ENCODE measurements around the gene RPS19. TPM values are rescaled to one million over a fixed set of nuclear protein-coding genes. Genes with fewer than 3 reads are reported as not detected.

Gene RPS19
- total RNA-seq, 1 experiment from 2014 or later: 3,297 TPM

- Histone ChIP-seq H3K4me3 (ENCODE audit: low read depth, low read length) (no peak overlapping the region), H3K4me1 (no peaks in the 10 kb centered on the region), H3K9me3 (no peaks in the 10 kb centered on the region), H3K27me3 (replicated peaks; ENCODE audit: control insufficient read depth, insufficient read depth, low read length) (no peaks in the 10 kb centered on the region), H3K36me3 (ENCODE audit: control insufficient read depth, insufficient read depth, low read length) (no peaks in the 10 kb centered on the region)
- no peak for DNase-seq
- CTCF ChIA-PET: no interaction called here
- BruUV-seq (replicated peaks): no TSS peak
- no peaks in the 10 kb centered on the region for H3K9me3 Mint-ChIP-seq (ENCODE audit: unreplicated experiment)
- TF ChIP-seq CTCF (IDR thresholded peaks at IDR 0.05; ENCODE audit: insufficient read depth in 1 of 2, low read depth in 1 of 2, low read length in 1 of 2, severe bottlenecking in 1 of 2, unreplicated experiment in 1 of 2): no peak
- POLR2A ChIA-PET: no interaction called here
- no peaks in the 10 kb centered on the region for H3K36me3 Mint-ChIP-seq (ENCODE audit: insufficient read depth, unreplicated experiment)
- H3K4me3 Mint-ChIP-seq (ENCODE audit: unreplicated experiment): no peak overlapping the region
- H3K4me1 Mint-ChIP-seq (ENCODE audit: low read depth, unreplicated experiment): no peaks in the 10 kb centered on the region
- peaks cover 24% of the 10 kb centered on the region for H3K27me3 Mint-ChIP-seq (ENCODE audit: insufficient read depth, unreplicated experiment)
- H3K27ac Mint-ChIP-seq (ENCODE audit: unreplicated experiment): no peak overlapping the region
- intact Hi-C loops (cut with micrococcal nuclease; ENCODE audit: unreplicated experiment): no loop called here
Measured at GRCh38 chr19:41851456-41851855, 8.6 kb upstream of the RPS19 start.

GRCh38 chr19:41853344-41853743 is 6.7 kb upstream of the RPS19 start:
- TF ChIP-seq CTCF (IDR thresholded peaks at IDR 0.05; ENCODE audit: insufficient read depth in 1 of 2, low read depth in 1 of 2, low read length in 1 of 2, severe bottlenecking in 1 of 2, unreplicated experiment in 1 of 2): no peak
- Mint-ChIP-seq H3K27ac (ENCODE audit: unreplicated experiment) (no peak overlapping the region), H3K4me1 (ENCODE audit: low read depth, unreplicated experiment) (no peaks in the 10 kb centered on the region), H3K27me3 (ENCODE audit: insufficient read depth, unreplicated experiment) (peaks cover 22% of the 10 kb centered on the region), H3K4me3 (ENCODE audit: unreplicated experiment) (no peak overlapping the region), H3K9me3 (ENCODE audit: unreplicated experiment) (no peaks in the 10 kb centered on the region), H3K36me3 (ENCODE audit: insufficient read depth, unreplicated experiment) (no peaks in the 10 kb centered on the region)
- no peaks in the 10 kb centered on the region for H3K36me3 ChIP-seq (ENCODE audit: control insufficient read depth, insufficient read depth, low read length)
- no peaks in the 10 kb centered on the region for H3K27me3 ChIP-seq (replicated peaks; ENCODE audit: control insufficient read depth, insufficient read depth, low read length)
- H3K4me3 ChIP-seq (ENCODE audit: low read depth, low read length): no peak overlapping the region
- ChIA-PET POLR2A (no interaction called here), CTCF (no interaction called here)
- intact Hi-C loops (cut with micrococcal nuclease; ENCODE audit: unreplicated experiment): no loop called here
- DNase-seq: no peak
- H3K9me3 ChIP-seq: no peaks in the 10 kb centered on the region
- no TSS peak for BruUV-seq (replicated peaks)
- no peaks in the 10 kb centered on the region for H3K4me1 ChIP-seq

GRCh38 chr19:41853768-41854167 is 6.3 kb upstream of the RPS19 start:
- Histone ChIP-seq H3K4me1 (0 out of 2 replicates have a peak, but pooled peaks cover under 1% of the 10 kb centered on the region), H3K4me3 (ENCODE audit: low read depth, low read length) (no peak overlapping the region), H3K27me3 (replicated peaks; ENCODE audit: control insufficient read depth, insufficient read depth, low read length) (no peaks in the 10 kb centered on the region), H3K9me3 (no peaks in the 10 kb centered on the region), H3K36me3 (ENCODE audit: control insufficient read depth, insufficient read depth, low read length) (no peaks in the 10 kb centered on the region)
- no peak overlapping the region for H3K4me3 Mint-ChIP-seq (ENCODE audit: unreplicated experiment)
- no peak overlapping the region for H3K27ac Mint-ChIP-seq (ENCODE audit: unreplicated experiment)
- peaks cover 22% of the 10 kb centered on the region for H3K27me3 Mint-ChIP-seq (ENCODE audit: insufficient read depth, unreplicated experiment)
- no peaks in the 10 kb centered on the region for H3K36me3 Mint-ChIP-seq (ENCODE audit: insufficient read depth, unreplicated experiment)
- POLR2A ChIA-PET: no interaction called here
- no peak for DNase-seq
- CTCF ChIA-PET: no interaction called here
- intact Hi-C loops (cut with micrococcal nuclease; ENCODE audit: unreplicated experiment): no loop called here
- BruUV-seq (replicated peaks): no TSS peak
- TF ChIP-seq CTCF (IDR thresholded peaks at IDR 0.05; ENCODE audit: insufficient read depth in 1 of 2, low read depth in 1 of 2, low read length in 1 of 2, severe bottlenecking in 1 of 2, unreplicated experiment in 1 of 2): no peak
- H3K9me3 Mint-ChIP-seq (ENCODE audit: unreplicated experiment): no peaks in the 10 kb centered on the region
- H3K4me1 Mint-ChIP-seq (ENCODE audit: low read depth, unreplicated experiment): no peaks in the 10 kb centered on the region

Data from Caco-2 (cell line).